IMR-90 (cell line): Measurements from ENCODE around the gene CFAP58. TPM values are rescaled to one million over a fixed set of nuclear protein-coding genes. Genes with fewer than 3 reads are reported as not detected.

ENCODE experiments used
- ATAC-seq: fragments of 200-7000 bp; cut with Tn5 transposase; 2 replicates; pipeline ENCODE4 v1.9.1; 2020; ENCODE audit warnings: low read depth, mild to moderate bottlenecking, moderate library complexity
- BruUV-seq: library from RNA; stranded (reverse); fragments of 400-500 nt; replicated peaks from 2 replicates; lab custom pipeline; 2021; lab: Mats Ljungman, UMichigan
- CTCF ChIA-PET: fragments of 300-600 bp; formaldehyde crosslinking; extraction: SDS; loops from one replicate; lab custom pipeline; 2021; ENCODE audit warnings: antibody characterized with exemption; lab: Yijun Ruan, JAX
- POLR2A ChIA-PET: fragments of 300-600 bp; sonication (Branson Sonifier 250); formaldehyde crosslinking; loops from one replicate; lab custom pipeline; 2022; ENCODE audit warnings: antibody characterized with exemption; ENCODE audit not compliant: unreplicated experiment; lab: Charles Lee
- DNase-seq: peaks from one replicate; pipeline ENCODE4 v3.0.0; 2013
- H2AFZ ChIP-seq: replicated peaks from 2 replicates; pipeline ENCODE3; 2013; ENCODE audit warnings: low read length, mild to moderate bottlenecking; ENCODE audit not compliant: poor library complexity
- H2AK5ac ChIP-seq: 2 replicates; pipeline ENCODE4 v1.6.1; 2013; ENCODE audit warnings: low read depth, low read length, inconsistent platforms
- H2AK9ac ChIP-seq: replicated peaks from 2 replicates; pipeline ENCODE3; 2013; ENCODE audit warnings: mild to moderate bottlenecking, low read depth, low read length, moderate library complexity; ENCODE audit not compliant: poor library complexity
- H2BK120ac ChIP-seq: 2 replicates; pipeline ENCODE4 v1.6.1; 2013; ENCODE audit warnings: low read depth, low read length, inconsistent platforms
- H2BK15ac ChIP-seq: 3 replicates; pipeline ENCODE4 v1.6.1; 2013; ENCODE audit warnings: low read depth, low read length, inconsistent platforms
- H2BK20ac ChIP-seq: 2 replicates; pipeline ENCODE4 v1.6.1; 2013; ENCODE audit warnings: low read depth, mild to moderate bottlenecking, inconsistent platforms, low read length, moderate library complexity
- H2BK5ac ChIP-seq: 2 replicates; pipeline ENCODE4 v1.6.1; 2013; ENCODE audit warnings: mild to moderate bottlenecking, low read depth, low read length, inconsistent platforms; ENCODE audit not compliant: poor library complexity, severe bottlenecking
- H3K14ac ChIP-seq: replicated peaks from 2 replicates; pipeline ENCODE4 v1.6.1; 2013; ENCODE audit warnings: low read depth, low read length, inconsistent platforms
- H3K18ac ChIP-seq: 2 replicates; pipeline ENCODE4 v1.6.1; 2013; ENCODE audit warnings: low read depth, low read length, control low read depth
- H3K23ac ChIP-seq: 2 replicates; pipeline ENCODE4 v1.6.1; 2013; ENCODE audit warnings: low read depth, low read length, inconsistent platforms
- H3K27ac ChIP-seq: 2 replicates; pipeline ENCODE4 v1.5.1; 2013; ENCODE audit warnings: mild to moderate bottlenecking, control low read depth, low read length; ENCODE audit not compliant: insufficient read depth
- H3K27me3 ChIP-seq: 2 replicates; pipeline ENCODE4 v1.6.1; 2013; ENCODE audit warnings: low read length; ENCODE audit not compliant: control insufficient read depth, insufficient read depth
- H3K36me3 ChIP-seq: 2 replicates; pipeline ENCODE4 v1.6.1; 2013; ENCODE audit warnings: low read length, mixed read lengths; ENCODE audit not compliant: control insufficient read depth, insufficient read depth
- H3K4ac ChIP-seq: 2 replicates; pipeline ENCODE4 v1.6.1; 2013; ENCODE audit warnings: low read depth, low read length, inconsistent platforms
- H3K4me1 ChIP-seq: 2 replicates; pipeline ENCODE4 v1.6.1; 2013; ENCODE audit warnings: low read length, mixed read lengths; ENCODE audit not compliant: control insufficient read depth, insufficient read depth
- H3K4me2 ChIP-seq: 2 replicates; pipeline ENCODE4 v1.6.1; 2013; ENCODE audit warnings: low read depth, mild to moderate bottlenecking, control low read depth, low read length, moderate library complexity
- H3K4me3 ChIP-seq: 2 replicates; pipeline ENCODE4 v1.5.1; 2013; ENCODE audit warnings: low read depth, mild to moderate bottlenecking, control low read depth, low read length, moderate library complexity; ENCODE audit not compliant: insufficient read depth
- H3K56ac ChIP-seq: 2 replicates; pipeline ENCODE4 v1.6.1; 2013; ENCODE audit warnings: low read length, inconsistent platforms; ENCODE audit not compliant: insufficient read depth; ENCODE audit errors: extremely low read depth
- H3K79me1 ChIP-seq, 2 experiments: 2 replicates each; pipeline ENCODE4 v1.6.1; 2013; ENCODE audit warnings: low read length in 2 of 2, inconsistent platforms in 1 of 2, low read depth in 1 of 2
- H3K9ac ChIP-seq: 2 replicates; pipeline ENCODE4 v1.6.1; 2013; ENCODE audit warnings: low read depth, low read length, control low read depth
- H3K9me1 ChIP-seq: 2 replicates; pipeline ENCODE4 v1.6.1; 2013; ENCODE audit warnings: low read length, inconsistent platforms; ENCODE audit not compliant: insufficient read depth
- H3K9me3 ChIP-seq: 2 replicates; pipeline ENCODE4 v1.6.1; 2013; ENCODE audit warnings: low read length; ENCODE audit not compliant: control insufficient read depth, insufficient read depth
- H4K20me1 ChIP-seq: 2 replicates; pipeline ENCODE4 v1.6.1; 2013; ENCODE audit warnings: low read length, inconsistent platforms; ENCODE audit not compliant: insufficient read depth
- H4K5ac ChIP-seq: 2 replicates; pipeline ENCODE4 v1.6.1; 2013; ENCODE audit warnings: mild to moderate bottlenecking, low read depth, low read length, control low read depth
- H4K8ac ChIP-seq, 2 experiments: 2 replicates each; pipeline ENCODE4 v1.6.1; 2013; ENCODE audit warnings: low read depth in 2 of 2, low read length in 2 of 2, control low read depth in 1 of 2, inconsistent platforms in 1 of 2
- H4K91ac ChIP-seq: 2 replicates; pipeline ENCODE4 v1.6.1; 2013; ENCODE audit warnings: low read depth, low read length, inconsistent platforms; ENCODE audit not compliant: insufficient read depth
- BHLHE40 ChIP-seq: fragments of 150-350 bp; IDR thresholded peaks from 2 replicates; pipeline ENCODE4 v1.6.1; 2016; ENCODE audit warnings: mild to moderate bottlenecking, low read depth, low read length
- CEBPB ChIP-seq: IDR thresholded peaks from 2 replicates; pipeline ENCODE4 v1.6.1; 2012; ENCODE audit warnings: low read depth, low read length, improper control_type of control experiment
- CHD1 ChIP-seq: IDR thresholded peaks from 2 replicates; pipeline ENCODE4 v1.6.1; 2012; ENCODE audit warnings: low read depth, low read length, improper control_type of control experiment
- CTCF ChIP-seq: conservative IDR thresholded peaks from 2 replicates; pipeline ENCODE4 v1.5.1; 2012; ENCODE audit warnings: mild to moderate bottlenecking, low read depth, low read length, improper control_type of control experiment
- MAFK ChIP-seq: IDR thresholded peaks from 2 replicates; pipeline ENCODE4 v1.6.1; 2012; ENCODE audit warnings: low read depth, low read length, improper control_type of control experiment
- MAZ ChIP-seq: IDR thresholded peaks from 2 replicates; pipeline ENCODE4 v1.6.1; 2012; ENCODE audit warnings: low read depth, mild to moderate bottlenecking, low read length, improper control_type of control experiment, moderate library complexity, borderline replicate concordance
- MXI1 ChIP-seq: IDR thresholded peaks from 2 replicates; pipeline ENCODE4 v1.6.1; 2012; ENCODE audit warnings: low read depth, mild to moderate bottlenecking, low read length, moderate library complexity, borderline replicate concordance
- NFE2L2 ChIP-seq: fragments of 150-350 bp; IDR thresholded peaks from 2 replicates; pipeline ENCODE4 v1.6.1; 2016; ENCODE audit warnings: low read depth, mild to moderate bottlenecking, low read length
- POLR2A ChIP-seq: IDR thresholded peaks from 2 replicates; pipeline ENCODE4 v1.6.1; 2012; ENCODE audit warnings: mild to moderate bottlenecking, low read depth, low read length
- RAD21 ChIP-seq: IDR thresholded peaks from 2 replicates; pipeline ENCODE4 v1.6.1; 2012; ENCODE audit warnings: low read length, improper control_type of control experiment
- RCOR1 ChIP-seq: IDR thresholded peaks from 2 replicates; pipeline ENCODE4 v1.6.1; 2012; ENCODE audit warnings: mild to moderate bottlenecking, low read length, improper control_type of control experiment; ENCODE audit not compliant: insufficient replicate concordance
- SMC3 ChIP-seq: fragments of 150-350 bp; IDR thresholded peaks from 2 replicates; pipeline ENCODE4 v1.6.1; 2016; ENCODE audit warnings: low read depth, mild to moderate bottlenecking, antibody characterized with exemption, low read length, moderate library complexity
- USF2 ChIP-seq: fragments of 150-350 bp; IDR thresholded peaks from 2 replicates; pipeline ENCODE4 v1.6.1; 2017; ENCODE audit warnings: mild to moderate bottlenecking, antibody characterized with exemption, low read length, low read depth
- WGBS, 2 experiments: methylation state at CpG; one replicate each; pipeline versions ENCODE4 v1.1.5 to v1.1.7; 2013; ENCODE audit warnings: missing lambda C conversion rate in 2 of 2; ENCODE audit not compliant: insufficient read length in 1 of 2; ENCODE audit errors: extremely low coverage in 2 of 2; 5-methylcytosine and 5-hydroxymethylcytosine counted together
- dilution Hi-C: fragments of 300-500 bp; cut with HindIII; formaldehyde crosslinking; loops from one replicate; pipeline ENCODE4 v1.14.3; 2018; ENCODE audit warnings: low sequenced_read_pairs; ENCODE audit not compliant: unreplicated experiment
- in situ Hi-C: fragments of 300-500 bp; cut with MboI; formaldehyde crosslinking; loops from 3 replicates; pipeline ENCODE4 v1.14.3; 2019; ENCODE audit warnings: low sequenced_read_pairs, inconsistent platforms, mixed read lengths
- intact Hi-C: fragments of 100-400 bp; cut with micrococcal nuclease; formaldehyde crosslinking; loops from 2 replicates; pipeline ENCODE4 v1.10.0; 2022
- polyA plus RNA-seq, 3 experiments: library from polyadenylated mRNA; depleted of rRNA; stranded (reverse); fragments of >200 nt; gene quantifications; 2 replicates each; pipeline ENCODE4 v1.2.3, GENCODE V29; 2012; ENCODE audit warnings: low replicate concordance in 1 of 3
- total RNA-seq: library from RNA; depleted of rRNA; stranded (reverse); fragments of >200 nt; gene quantifications from 2 replicates; pipeline ENCODE4 v1.2.3, GENCODE V29; 2012

CFAP58 gene
- total and polyA plus RNA-seq, 2 of the 4 experiments (the other 2 are of a cell fraction): 0.36 to 0.72 TPM

- Histone ChIP-seq H3K9me1 (peaks cover 44% of the 10 kb centered on the region), H3K23ac (0 out of 2 replicates have a peak overlapping the region, but pooled peaks have one; percentile 32), H3K4me3 (no peak overlapping the region), H3K4ac (no peak overlapping the region), H3K4me2 (no peak overlapping the region), H3K36me3 (peaks cover 3% of the 10 kb centered on the region; the same call in 1 of the 2 replicates), H3K56ac (no peak overlapping the region), H2BK20ac (no peak overlapping the region), H2BK5ac (no peak overlapping the region), H2BK15ac (no peak overlapping the region), H3K79me1 (peaks cover 2 to 68% of the 10 kb centered on the region in 2 experiments; a peak in 2 of 4 replicates), H4K91ac (peak overlapping the region; percentile 26; the same call in 1 of the 2 replicates), H3K27me3 (no peaks in the 10 kb centered on the region), H3K27ac (no peak overlapping the region), H3K4me1 (peaks cover 50% of the 10 kb centered on the region), H2AK9ac (no peak overlapping the region), H3K9ac (no peak overlapping the region), H3K9me3 (no peaks in the 10 kb centered on the region), H4K20me1 (peaks cover 73% of the 10 kb centered on the region), H2AK5ac (no peak overlapping the region), H3K18ac (no peak overlapping the region), H2AFZ (no peak overlapping the region), H4K5ac (no peak overlapping the region), H2BK120ac (no peak overlapping the region), H3K14ac (no peak overlapping the region), H4K8ac (no peak overlapping the region)
- in situ Hi-C loops: no loop called here
- WGBS, 2 experiments: 100% methylated on average over 2 of the region's 6 CpGs; no CpG with 5 or more reads in 1 of the 2 experiments
- ChIA-PET POLR2A (no interaction called here), CTCF (no interaction called here)
- intact Hi-C loops: no loop called here
- no peak for DNase-seq
- ATAC-seq: no peak
- BruUV-seq: no TSS peak
- TF ChIP-seq USF2 (no peak), BHLHE40 (no peak), MAFK (no peak), NFE2L2 (no peak), CHD1 (no peak), MAZ (no peak), SMC3 (no peak), RCOR1 (no peak), RAD21 (no peak), CEBPB (no peak), MXI1 (no peak), POLR2A (no peak; the same call in 1 of the 2 replicates), CTCF (no peak)
- dilution Hi-C loops: no loop called here
Measured at GRCh38 chr10:104334561-104334960, 19.1 kb upstream of the CFAP58 start.
